GM12875 (cell line): ENCODE data around the gene TCTN3.
"Not testable (repeated sequence)": the region's sequence is repeated elsewhere in the genome, so short reads cannot be mapped to it uniquely, and the experiment has no call there.

ENCODE experiments used
- H3K4me3 ChIP-seq: one replicate; pipeline ENCODE4 v1.5.1; 2011; ENCODE audit warnings: low read depth, low read length, control low read depth
- TF ChIP-seq, protein P1 (sequence below): IDR thresholded peaks from 2 replicates; pipeline ENCODE4 v1.5.1; 2011; ENCODE audit warnings: low read depth, mild to moderate bottlenecking, control low read depth, inconsistent platforms, low read length, moderate library complexity, borderline replicate concordance; ENCODE audit not compliant: insufficient read depth

Gene TCTN3

DNA sequence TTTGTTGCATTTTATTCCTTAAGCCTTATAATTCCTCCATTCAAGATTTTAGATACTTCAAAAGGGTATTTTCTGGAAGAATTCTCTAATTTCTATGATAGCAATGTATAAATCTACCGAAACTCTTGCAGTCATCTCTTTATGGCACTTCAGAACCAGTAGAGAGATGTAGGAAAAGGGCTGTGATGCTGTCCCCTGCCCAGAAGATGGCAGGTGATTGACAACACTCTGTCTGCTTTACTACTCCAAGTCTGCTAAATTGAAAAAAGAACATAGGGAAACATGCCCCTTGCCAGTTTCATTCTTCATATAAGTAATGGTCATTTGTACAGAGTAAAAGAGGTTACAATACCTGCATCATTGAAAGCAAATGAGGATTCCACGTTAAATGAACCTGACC is 5.1 kb downstream of the TCTN3 start:
- no peak overlapping the region for H3K4me3 ChIP-seq
- TF ChIP-seq, protein P1, sequence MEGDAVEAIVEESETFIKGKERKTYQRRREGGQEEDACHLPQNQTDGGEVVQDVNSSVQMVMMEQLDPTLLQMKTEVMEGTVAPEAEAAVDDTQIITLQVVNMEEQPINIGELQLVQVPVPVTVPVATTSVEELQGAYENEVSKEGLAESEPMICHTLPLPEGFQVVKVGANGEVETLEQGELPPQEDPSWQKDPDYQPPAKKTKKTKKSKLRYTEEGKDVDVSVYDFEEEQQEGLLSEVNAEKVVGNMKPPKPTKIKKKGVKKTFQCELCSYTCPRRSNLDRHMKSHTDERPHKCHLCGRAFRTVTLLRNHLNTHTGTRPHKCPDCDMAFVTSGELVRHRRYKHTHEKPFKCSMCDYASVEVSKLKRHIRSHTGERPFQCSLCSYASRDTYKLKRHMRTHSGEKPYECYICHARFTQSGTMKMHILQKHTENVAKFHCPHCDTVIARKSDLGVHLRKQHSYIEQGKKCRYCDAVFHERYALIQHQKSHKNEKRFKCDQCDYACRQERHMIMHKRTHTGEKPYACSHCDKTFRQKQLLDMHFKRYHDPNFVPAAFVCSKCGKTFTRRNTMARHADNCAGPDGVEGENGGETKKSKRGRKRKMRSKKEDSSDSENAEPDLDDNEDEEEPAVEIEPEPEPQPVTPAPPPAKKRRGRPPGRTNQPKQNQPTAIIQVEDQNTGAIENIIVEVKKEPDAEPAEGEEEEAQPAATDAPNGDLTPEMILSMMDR, result no peak

DNA sequence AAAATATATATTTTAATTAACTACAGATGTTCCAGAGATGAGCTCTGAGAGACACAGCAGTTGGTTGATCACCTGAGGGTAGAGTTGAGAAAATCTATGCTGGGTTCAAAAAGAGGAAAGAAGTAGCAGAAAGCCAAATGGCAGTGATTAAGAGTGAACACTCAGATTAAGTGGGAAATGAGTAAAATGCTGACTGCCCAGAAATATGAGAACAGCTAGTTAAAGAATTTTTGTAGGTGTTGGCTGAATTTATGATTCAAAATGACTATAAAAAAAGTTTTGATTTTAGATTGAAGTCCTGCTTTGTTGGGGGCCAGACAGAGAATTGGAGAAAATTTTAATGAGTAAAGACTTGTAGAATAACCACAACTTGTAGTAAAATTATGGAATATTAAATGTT is 9.8 kb downstream of the TCTN3 start:
- TF ChIP-seq, protein P1, result no peak

GRCh38 chr10:95675403-95676116 is 18.2 kb downstream of the TCTN3 start:
- TF ChIP-seq, protein P1, result no peak
- no peak overlapping the region for H3K4me3 ChIP-seq

More for the DNA sequence above, 9.8 kb downstream of the TCTN3 start:
- H3K4me3 ChIP-seq, result no peak overlapping the region

DNA sequence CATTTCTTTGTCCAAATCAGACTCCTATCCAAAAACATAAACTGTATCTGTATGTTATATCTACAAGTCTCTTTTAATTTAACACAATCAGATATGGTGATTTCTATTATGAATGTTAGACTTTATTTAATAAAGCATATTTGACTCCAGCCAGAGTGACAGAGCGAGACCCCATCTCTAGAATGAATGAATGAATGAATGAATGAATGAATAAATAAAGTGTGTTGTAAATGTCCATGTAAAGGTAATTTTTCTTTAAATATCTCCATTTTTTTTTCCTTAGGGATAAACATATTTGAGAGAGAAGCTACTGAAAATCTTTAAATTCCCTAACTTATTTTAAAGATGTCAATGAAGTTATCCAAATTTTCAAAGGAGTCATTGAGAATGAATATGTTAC is 19.1 kb downstream of the TCTN3 start:
- TF ChIP-seq, protein P1, result no peak
- no peak overlapping the region for H3K4me3 ChIP-seq

DNA sequence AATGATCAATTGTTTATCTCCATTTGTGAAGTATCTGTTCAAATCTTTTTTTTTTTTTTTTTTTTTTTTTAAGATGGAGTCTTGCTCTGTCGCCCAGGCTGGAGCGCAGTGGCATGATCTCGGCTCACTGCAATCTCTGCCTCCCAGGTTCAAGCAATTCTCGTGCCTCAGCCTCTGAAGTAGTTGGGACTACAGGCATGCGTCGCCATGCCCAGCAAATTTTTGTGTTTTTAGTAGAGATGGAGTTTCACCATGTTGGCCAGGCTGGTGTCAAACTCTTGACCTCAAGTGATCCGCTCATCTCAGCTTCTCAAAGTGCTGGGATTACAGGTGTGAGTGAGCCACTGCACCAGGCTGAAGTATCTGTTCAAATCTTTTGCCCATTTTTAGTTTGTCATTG is 21.1 kb downstream of the TCTN3 start:
- not testable (repeated sequence) for H3K4me3 ChIP-seq

- no peak overlapping the region for H3K4me3 ChIP-seq
- TF ChIP-seq, protein P1, result no peak
Measured at GRCh38 chr10:95664543-95664942, 29.2 kb downstream of the TCTN3 start.

DNA sequence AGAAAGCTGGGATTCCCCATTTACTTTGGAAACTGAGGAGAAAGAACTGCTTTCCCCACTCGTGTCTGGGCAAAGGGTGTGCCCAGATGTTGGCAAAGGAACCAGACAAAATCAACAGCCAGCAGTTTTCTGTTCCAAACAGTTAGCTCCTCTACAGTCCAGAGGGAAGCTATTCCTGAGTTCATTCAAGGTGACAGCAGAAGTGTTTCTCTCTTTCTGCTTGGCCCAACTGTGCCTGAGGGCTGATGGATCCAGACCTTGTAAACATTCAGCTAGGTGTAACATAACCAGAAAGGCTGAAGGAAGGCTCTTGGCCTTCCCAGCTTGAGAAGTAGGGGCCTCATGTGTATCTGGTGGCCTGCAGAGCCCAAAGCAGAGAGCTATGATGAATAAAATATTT is 30.2 kb downstream of the TCTN3 start:
- TF ChIP-seq, protein P1, result no peak
- H3K4me3 ChIP-seq, result no peak overlapping the region
